Mucosa of descending colon (tissue), 3 donors: ENCODE results near the gene CABP4. TPM values are rescaled to one million over a fixed set of nuclear protein-coding genes. Genes with fewer than 3 reads are reported as not detected.

ENCODE experiments used
- ATAC-seq: fragments of 200-7000 bp; cut with Tn5 transposase; one replicate; pipeline ENCODE4 v1.9.1; 2020; ENCODE audit warnings: mild to moderate bottlenecking, moderate library complexity
- DNase-seq, 3 donors: peaks; one replicate each; pipeline ENCODE4 v3.0.0-alpha.2; 2020
- H3K36me3 ChIP-seq: fragments of 200-600 bp; one replicate; pipeline ENCODE4 v1.8.0; 2021; ENCODE audit warnings: low read depth, mild to moderate bottlenecking
- H3K4me1 ChIP-seq: fragments of 200-600 bp; one replicate; pipeline ENCODE4 v1.8.0; 2021; ENCODE audit warnings: low read depth, mild to moderate bottlenecking
- H3K4me3 ChIP-seq: fragments of 200-600 bp; one replicate; pipeline ENCODE4 v1.8.0; 2021; ENCODE audit warnings: mild to moderate bottlenecking
- H3K9me3 ChIP-seq: fragments of 200-600 bp; one replicate; pipeline ENCODE4 v1.8.0; 2021; ENCODE audit warnings: mild to moderate bottlenecking
- CTCF ChIP-seq: fragments of 200-600 bp; IDR thresholded peaks from one replicate; pipeline ENCODE4 v1.8.0; 2022; ENCODE audit warnings: antibody characterized with exemption, mild to moderate bottlenecking
- intact Hi-C, 2 donors: fragments of 100-400 bp; cut with DNase I in 1 of 2; cut with micrococcal nuclease in 1 of 2; formaldehyde crosslinking; loops; one replicate each; pipeline versions ENCODE4 v1.11.0 to v1.11.1; 2022; cut with DNase I, micrococcal nuclease
- total RNA-seq, 3 donors: library from RNA; stranded (reverse); fragmentation: NEBNext Ultra II Directional in 2 of 3; extraction: Animal tissue kit (Norgen Biotek cat#: 25700) in 2 of 3; gene quantifications; one replicate each; pipeline versions ENCODE4 v1.2.1 to v1.2.4, GENCODE V29; 2021 to 2023
- donor health status: DM: no; HTN: no; CAD: no; lungs with moderate emphysema.
- donor health status: DM: no; HTN: no; CAD: no.
- donor health status: DM: no; HTN: yes; CAD: no.

The CABP4 gene
- total RNA-seq, 3 donors from 2014 or later, result 0.95 to 1.9 (median 1.2) TPM

DNA sequence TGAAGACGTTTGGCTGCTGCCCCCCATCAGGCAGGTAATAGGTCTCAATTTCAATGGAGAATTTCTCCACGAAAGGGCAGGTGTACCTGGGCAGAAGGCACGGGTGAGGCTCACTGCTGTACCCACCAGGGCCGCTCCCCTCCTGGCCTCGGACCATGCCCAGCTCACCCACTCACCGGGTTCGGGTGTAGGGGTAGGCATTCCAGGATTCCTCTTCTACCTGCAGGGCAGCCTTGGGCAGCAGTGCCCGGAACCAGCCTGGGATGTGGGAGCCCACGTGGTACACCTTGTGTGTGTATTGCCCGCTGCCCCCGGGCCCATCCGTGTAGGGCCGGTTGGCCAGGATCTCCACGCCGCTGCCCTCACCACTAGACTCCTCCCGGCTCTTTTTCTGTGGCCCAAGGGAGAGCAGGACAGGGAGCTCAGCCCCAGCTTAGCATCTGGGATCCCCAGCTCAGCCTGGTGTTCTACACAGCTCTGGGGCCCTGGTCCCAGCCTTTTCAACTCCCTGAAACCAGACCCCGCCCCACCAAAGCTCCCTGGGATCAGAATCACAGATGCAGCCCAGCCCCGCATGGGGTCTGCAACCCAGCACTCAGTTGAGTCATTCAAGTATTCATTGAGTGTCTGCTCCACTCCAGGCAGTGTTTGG is 47.3 kb downstream of the CABP4 start:
- no peaks in the 10 kb centered on the region for H3K9me3 ChIP-seq
- TF ChIP-seq CTCF, result no peak
- no peaks in the 10 kb centered on the region for H3K36me3 ChIP-seq
- H3K4me3 ChIP-seq, result no peak overlapping the region
- DNase-seq, result peak in 1 of 3 donors; percentile 49
- ATAC-seq, result no peak
- intact Hi-C loops, result no loop called here
- H3K4me1 ChIP-seq, result peaks cover 29% of the 10 kb centered on the region

DNA sequence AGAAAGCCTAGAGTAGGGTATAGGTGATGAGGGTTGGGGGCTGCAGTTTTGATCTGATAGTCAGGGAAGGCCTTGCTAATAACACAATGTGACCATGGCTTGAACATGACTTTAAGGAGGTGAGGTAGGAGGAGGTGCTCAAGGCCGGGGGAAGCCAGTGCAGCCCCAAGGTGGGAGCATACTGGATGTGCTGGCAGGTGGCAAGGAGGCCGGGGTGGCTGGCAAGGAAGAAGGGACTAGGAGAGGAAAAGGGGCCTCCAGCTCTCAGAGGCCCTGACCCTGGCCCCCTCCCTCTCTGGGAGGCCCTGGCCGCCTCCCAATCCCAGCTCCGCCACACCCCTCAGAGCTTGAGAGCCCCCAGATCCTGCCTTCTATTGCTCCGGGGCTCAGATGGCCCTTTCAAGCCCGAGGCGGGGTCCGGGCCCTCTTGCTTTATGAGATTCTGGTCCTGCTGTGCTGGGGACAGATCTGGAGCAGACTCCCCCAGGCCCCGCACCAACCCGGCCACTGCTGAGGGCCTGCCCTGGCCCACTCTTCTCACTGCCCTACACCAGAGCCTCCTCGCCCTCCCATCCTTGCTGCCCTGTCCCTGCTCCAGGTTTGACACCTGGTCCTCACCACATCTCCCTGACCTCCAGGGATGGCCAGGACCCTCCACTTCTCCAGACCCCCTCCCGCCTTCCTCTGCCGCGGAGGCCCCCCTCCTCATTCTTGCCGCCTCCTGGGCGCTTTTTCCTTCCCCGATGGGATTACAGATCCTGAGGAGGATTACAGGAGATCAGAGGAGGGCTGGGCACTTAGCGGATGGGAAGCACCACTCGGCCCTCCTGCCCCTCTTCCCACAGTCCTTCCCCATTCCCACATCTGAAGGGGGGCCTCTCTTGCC is 48.2 kb downstream of the CABP4 start:
- Histone ChIP-seq H3K36me3 (no peaks in the 10 kb centered on the region), H3K4me1 (peaks cover 31% of the 10 kb centered on the region), H3K4me3 (no peak overlapping the region), H3K9me3 (no peaks in the 10 kb centered on the region)
- no peak for TF ChIP-seq CTCF
- intact Hi-C loops, result no loop called here
- DNase-seq (peak in 2 of 3 donors; percentile 46 to 60), ATAC-seq (no peak)

DNA sequence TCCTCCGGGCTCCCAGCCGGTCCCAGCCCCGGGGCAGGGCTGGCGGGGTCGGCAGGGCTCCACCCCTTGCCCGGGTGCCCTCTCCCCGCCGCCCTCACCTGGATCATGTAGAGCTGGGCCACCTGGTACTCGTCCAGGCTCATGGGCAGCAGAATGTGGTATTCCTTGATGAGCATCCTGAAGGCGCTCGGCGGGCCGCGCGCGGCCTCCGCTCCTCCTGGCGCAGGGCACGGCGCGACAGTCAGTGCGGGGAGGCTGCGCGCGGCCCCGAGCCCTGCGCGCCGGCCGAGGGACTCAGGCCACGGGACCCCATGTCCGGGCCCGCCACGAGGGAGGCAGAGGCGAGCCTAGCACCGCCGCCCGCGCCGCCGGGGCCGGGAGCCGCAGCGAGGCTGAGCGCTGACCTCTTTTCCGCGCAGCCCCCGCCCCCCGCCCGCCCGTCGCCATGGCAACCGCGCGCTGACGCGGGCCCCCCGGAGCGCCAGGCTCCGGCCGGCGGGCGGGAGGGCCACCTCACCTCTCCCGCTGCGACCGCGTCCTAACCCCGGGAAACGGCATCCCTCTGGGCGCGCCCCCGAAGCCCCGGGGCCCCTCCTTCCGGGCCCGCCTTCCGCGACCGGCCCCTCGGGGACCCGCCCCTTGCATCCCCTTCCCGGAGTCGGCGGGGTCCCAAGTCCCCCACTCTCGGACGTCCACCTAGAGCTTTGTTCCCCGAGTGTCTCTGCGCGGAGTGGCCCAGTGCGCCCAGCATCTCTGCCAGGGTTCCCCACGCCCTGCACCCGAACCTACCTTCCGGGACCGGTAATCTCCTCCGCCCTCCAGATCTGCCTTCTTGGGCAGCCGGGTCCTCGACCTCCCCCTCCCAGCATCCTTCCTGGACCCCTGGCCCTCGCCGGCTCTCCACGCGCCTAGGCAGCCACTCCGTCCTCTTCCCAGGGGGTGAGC is 49.1 kb downstream of the CABP4 start:
- intact Hi-C loops, result no loop called here
- peak in 2 of 3 donors; percentile 43 to 58 for DNase-seq
- no peak for TF ChIP-seq CTCF
- H3K36me3 ChIP-seq, result no peaks in the 10 kb centered on the region
- no peak for ATAC-seq
- peaks cover 31% of the 10 kb centered on the region for H3K4me1 ChIP-seq
- H3K4me3 ChIP-seq, result peak overlapping the region; percentile 81
- H3K9me3 ChIP-seq, result no peaks in the 10 kb centered on the region

DNA sequence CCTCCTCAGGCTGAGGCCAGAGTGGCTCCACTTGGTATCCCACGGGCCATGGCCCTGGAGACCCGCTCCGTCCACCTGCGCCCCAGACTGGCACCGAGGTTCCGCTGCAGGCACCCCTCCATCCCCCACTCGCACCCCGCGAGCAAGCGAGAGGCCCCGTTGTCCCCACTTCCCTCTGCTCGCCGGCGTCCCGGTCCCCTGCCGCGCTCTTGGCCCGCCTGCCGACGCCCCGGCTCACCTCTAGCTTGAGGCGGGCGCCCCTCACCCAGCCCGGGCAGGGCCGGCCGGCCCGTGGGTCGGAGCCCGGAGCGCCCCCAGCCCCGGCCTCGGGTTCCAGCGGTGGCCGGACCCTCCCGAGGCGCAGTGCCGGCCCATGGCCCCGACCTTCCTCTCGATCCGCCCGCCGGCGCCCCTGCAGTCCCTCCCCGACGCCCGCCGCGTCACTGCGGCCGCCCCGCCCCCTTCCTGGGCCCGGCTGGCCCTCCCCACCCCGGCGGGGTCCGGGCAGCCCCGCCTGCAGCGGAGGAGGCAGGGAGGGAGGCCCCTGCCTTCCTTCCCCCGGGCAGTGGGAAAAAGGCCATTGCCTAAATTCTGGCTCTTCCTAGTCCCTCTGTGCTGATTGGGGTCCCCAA is 49.9 kb downstream of the CABP4 start, which contains the start of gene PITPNM1:
Gene PITPNM1 (minus strand): TSS at position 414 of the 632 bp plus-strand sequence. CDS start 1,183 bp downstream, outside the sequence.
- ATAC-seq (peak; percentile 54), DNase-seq (peak; percentile 85 to 92 (median 90))
- no peak for TF ChIP-seq CTCF
- Histone ChIP-seq H3K36me3 (no peaks in the 10 kb centered on the region), H3K4me1 (peaks cover 31% of the 10 kb centered on the region), H3K9me3 (no peaks in the 10 kb centered on the region), H3K4me3 (peak within 1 kb of the TSS; percentile 81)
- intact Hi-C loops, result no loop called here
